Ishikawa (cell line): ENCODE data around the gene FBXW11.

Experiments used
- CEBPB ChIP-seq: IDR thresholded peaks from 2 replicates; pipeline ENCODE4 v1.6.1; 2012
- CREB1 ChIP-seq: IDR thresholded peaks from 2 replicates; pipeline ENCODE4 v1.6.1; 2012; ENCODE audit warnings: low read depth
- EGR1 ChIP-seq: IDR thresholded peaks from 2 replicates; pipeline ENCODE4 v1.6.1; 2012
- EP300 ChIP-seq: IDR thresholded peaks from 2 replicates; pipeline ENCODE4 v1.6.1; 2012; ENCODE audit warnings: borderline replicate concordance
- FOXM1 ChIP-seq: IDR thresholded peaks from 2 replicates; pipeline ENCODE4 v1.6.1; 2012; ENCODE audit warnings: low read depth, borderline replicate concordance
- NFIC ChIP-seq: IDR thresholded peaks from 2 replicates; pipeline ENCODE4 v1.6.1; 2012
- RAD21 ChIP-seq: IDR thresholded peaks from 2 replicates; pipeline ENCODE4 v1.6.1; 2012; ENCODE audit warnings: low read depth
- REST ChIP-seq: IDR thresholded peaks from 2 replicates; pipeline ENCODE4 v1.6.1; 2012; ENCODE audit warnings: low read depth, mild to moderate bottlenecking
- TAF1 ChIP-seq: IDR thresholded peaks from 2 replicates; pipeline ENCODE4 v1.6.1; 2012; ENCODE audit warnings: low read depth, mild to moderate bottlenecking
- TCF12 ChIP-seq: IDR thresholded peaks from 2 replicates; pipeline ENCODE4 v1.6.1; 2012; ENCODE audit warnings: low read depth
- TEAD4 ChIP-seq: IDR thresholded peaks from 2 replicates; pipeline ENCODE4 v1.6.1; 2012
- USF1 ChIP-seq: IDR thresholded peaks from 2 replicates; pipeline ENCODE4 v1.6.1; 2012
- YY1 ChIP-seq: IDR thresholded peaks from 2 replicates; pipeline ENCODE4 v1.6.1; 2012; ENCODE audit warnings: low read depth
- ZBTB7A ChIP-seq: IDR thresholded peaks from 2 replicates; pipeline ENCODE4 v1.6.1; 2012; ENCODE audit warnings: low read depth
- TF ChIP-seq, protein P1 (sequence below): IDR thresholded peaks from 2 replicates; pipeline ENCODE4 v1.6.1; 2012

FBXW11 gene

GRCh38 chr5:172020110-172020786 is 13.8 kb upstream of the FBXW11 start:
- TF ChIP-seq RAD21: peak; percentile 36

- TF ChIP-seq REST (no peak), TEAD4 (no peak), ZBTB7A (no peak), TCF12 (no peak), NFIC (no peak), RAD21 (no peak), CEBPB (no peak)
- TF ChIP-seq, protein P1, sequence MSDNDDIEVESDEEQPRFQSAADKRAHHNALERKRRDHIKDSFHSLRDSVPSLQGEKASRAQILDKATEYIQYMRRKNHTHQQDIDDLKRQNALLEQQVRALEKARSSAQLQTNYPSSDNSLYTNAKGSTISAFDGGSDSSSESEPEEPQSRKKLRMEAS: no peak
Observed at GRCh38 chr5:172015346-172015745, 8.9 kb upstream of the FBXW11 start.

DNA sequence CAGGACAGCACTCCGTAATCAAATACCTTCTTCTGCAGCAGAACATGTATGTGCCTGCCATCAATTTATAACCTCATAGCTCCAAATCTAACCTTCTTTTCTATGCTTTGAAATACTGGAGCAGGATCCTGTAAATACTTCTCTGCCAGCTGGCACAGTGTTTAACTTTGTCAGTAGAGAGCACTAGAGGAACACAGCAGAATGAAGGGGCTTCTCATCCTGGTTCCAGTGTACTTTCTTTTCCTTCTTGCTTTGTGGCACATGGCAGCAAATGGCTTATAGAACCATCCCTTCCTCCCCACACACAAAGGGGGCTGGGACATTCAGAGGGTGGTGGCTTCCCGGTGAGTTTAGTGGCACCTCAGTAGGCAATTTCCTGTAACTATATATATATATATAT is 3.8 kb upstream of the FBXW11 start:
- TF ChIP-seq EP300: no peak
- peak; percentile 57 for TF ChIP-seq RAD21

DNA sequence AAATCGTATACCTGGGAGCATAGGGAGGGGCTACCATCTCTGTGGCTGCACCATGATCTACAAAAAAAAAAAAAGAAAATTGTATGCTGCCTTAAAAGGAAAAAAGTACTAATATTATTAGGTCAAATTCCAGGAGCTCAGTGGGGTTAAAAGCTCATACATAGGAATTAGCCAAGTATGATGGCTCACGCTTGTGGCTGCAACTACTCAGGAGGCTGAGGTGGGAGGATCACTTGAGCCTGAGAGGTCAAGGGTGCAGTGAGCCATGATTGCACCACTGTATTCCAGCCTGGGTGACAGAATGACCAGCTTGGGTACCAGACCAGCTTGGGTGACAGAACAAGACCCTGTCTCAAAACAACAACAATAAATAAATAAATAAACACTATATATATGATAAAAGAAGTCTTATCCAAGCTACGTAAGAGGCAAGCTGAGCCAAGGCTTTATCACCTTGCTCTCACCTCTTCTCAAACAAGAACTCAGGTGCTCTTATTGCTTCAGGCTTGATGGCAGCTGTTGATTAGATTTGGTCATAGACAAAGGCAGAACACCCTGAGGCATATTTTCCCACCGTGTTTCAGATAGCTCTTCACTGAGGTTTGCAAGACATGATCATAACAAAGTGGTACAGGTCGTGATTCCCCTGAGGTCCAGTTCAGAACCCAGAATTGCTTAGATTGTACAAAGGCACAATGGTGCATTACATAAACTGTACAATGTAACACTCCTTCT is 3.3 kb upstream of the FBXW11 start:
- no peak for TF ChIP-seq CEBPB
- TF ChIP-seq TEAD4: no peak
- TF ChIP-seq ZBTB7A: no peak
- no peak for TF ChIP-seq TCF12
- no peak for TF ChIP-seq REST

DNA sequence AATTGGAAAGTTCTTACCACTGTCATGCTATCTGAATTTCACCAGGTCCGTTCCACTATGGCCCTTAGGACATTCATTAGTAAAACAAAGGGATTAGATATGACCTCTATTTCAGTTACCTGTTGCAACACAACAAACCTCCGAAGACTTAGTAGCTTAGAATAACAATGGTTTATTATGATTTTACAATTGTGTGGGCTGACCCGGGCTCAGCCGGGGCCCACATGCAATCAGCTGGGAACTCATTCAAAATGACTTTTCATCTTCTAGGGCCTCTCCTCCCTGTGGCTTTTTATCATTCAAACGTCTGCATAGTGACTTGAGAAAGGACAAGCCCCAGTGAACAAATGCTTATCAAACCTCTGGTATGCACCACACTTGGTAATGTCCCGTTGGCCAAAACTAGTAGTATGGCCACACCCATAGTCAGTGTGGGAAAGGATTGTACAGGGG is 2.3 kb upstream of the FBXW11 start:
- TF ChIP-seq USF1 (no peak), CEBPB (peak; percentile 69), TAF1 (no peak), NFIC (no peak), FOXM1 (peak; percentile 45; the same call in 1 of the 2 replicates), TCF12 (peak; percentile 29; the same call in 1 of the 2 replicates), REST (no peak), ZBTB7A (no peak), EP300 (peak; percentile 73), RAD21 (no peak)
- TF ChIP-seq, protein P1: no peak

- TF ChIP-seq NFIC: no peak
- TF ChIP-seq USF1: no peak
- no peak for TF ChIP-seq EGR1
- TF ChIP-seq TAF1: no peak
- no peak for TF ChIP-seq YY1
- no peak for TF ChIP-seq ZBTB7A
- no peak for TF ChIP-seq RAD21
- TF ChIP-seq, protein P1: no peak
- no peak for TF ChIP-seq EP300
- no peak for TF ChIP-seq FOXM1
- TF ChIP-seq TCF12: no peak
- TF ChIP-seq TEAD4: no peak
- TF ChIP-seq CEBPB: no peak
- TF ChIP-seq CREB1: no peak
- no peak for TF ChIP-seq REST
Observed at GRCh38 chr5:172008111-172008455, 1.6 kb upstream of the FBXW11 start.
